Measurements from ENCODE around the gene AGAP1. TPM values are rescaled to one million over a fixed set of nuclear protein-coding genes. Genes with fewer than 3 reads are reported as not detected.
A peak's percentile ranks its signal among the peaks of the same experiment; 100 is the strongest.

AGAP1 gene
- total and polyA plus RNA-seq, 4 donors = 2.0 to 8.5 (median 5.4) TPM

- peak; percentile 43 for DNase-seq (ENCODE audit: low spot score)
- no peaks in the 10 kb centered on the region for H3K36me3 ChIP-seq (ENCODE audit: control insufficient read depth in 4 of 4, insufficient read depth in 3 of 4, low read depth in 1 of 4, low read length in 3 of 4)
- peak overlapping the region in 1 of 3 donors; percentile 79 for H3K4me3 ChIP-seq (ENCODE audit: low read depth in 1 of 3, low read length in 3 of 3)
- no peak overlapping the region for H3K9ac ChIP-seq (ENCODE audit: low read depth in 1 of 2, low read length in 2 of 2)
- peaks cover 5 to 24% (median 15%) of the 10 kb centered on the region in 4 donors for H3K4me1 ChIP-seq (ENCODE audit: control insufficient read depth in 4 of 4, insufficient read depth in 4 of 4, low read length in 3 of 4)
- peaks cover 0 to 6% (median 0%) of the 10 kb centered on the region in 4 donors for H3K27me3 ChIP-seq (ENCODE audit: control insufficient read depth in 4 of 4, insufficient read depth in 4 of 4, low read length in 3 of 4)
- 13% methylated on average over 148 of the region's 148 CpGs for WGBS
- H3K27ac ChIP-seq (ENCODE audit: low read depth in 1 of 2, low read length in 2 of 2) = no peak overlapping the region
- TF ChIP-seq ZBTB33 (IDR thresholded peaks at IDR 0.05) = no peak
- TF ChIP-seq RAD21 (IDR thresholded peaks at IDR 0.05) = peak in 1 of 2 donors; percentile 24
- TF ChIP-seq CTCF (IDR thresholded peaks at IDR 0.05; ENCODE audit: low read depth, low read length, missing input control) = peak; percentile 28
- TF ChIP-seq ATF3 (IDR thresholded peaks at IDR 0.05) = no peak
- TF ChIP-seq REST (IDR thresholded peaks at IDR 0.05) = no peak
- TF ChIP-seq MAX (IDR thresholded peaks at IDR 0.05) = no peak
- no peak for TF ChIP-seq JUND (IDR thresholded peaks at IDR 0.05)
- TF ChIP-seq HNF4A (conservative IDR thresholded peaks at IDR 0.05) = no peak
- no peak for TF ChIP-seq RXRA (IDR thresholded peaks at IDR 0.05)
- no peak for TF ChIP-seq FOXA2 (IDR thresholded peaks at IDR 0.05)
- no peak for TF ChIP-seq NR2F2 (IDR thresholded peaks at IDR 0.05)
- TF ChIP-seq SP1 (IDR thresholded peaks at IDR 0.05) = no peak
- no peaks in the 10 kb centered on the region for H3K9me3 ChIP-seq (ENCODE audit: control insufficient read depth in 4 of 4, low read length in 3 of 4)
These were observed 176.4 kb downstream of the AGAP1 start for GRCh38 chr2:235669983-235670962.

Measured in liver (tissue), 9 donors.